ENCODE measurements around the gene LCE2C.
"Not testable (repeated sequence)": the region's sequence is repeated elsewhere in the genome, so short reads cannot be mapped to it uniquely, and the experiment has no call there.

The LCE2C gene

DNA sequence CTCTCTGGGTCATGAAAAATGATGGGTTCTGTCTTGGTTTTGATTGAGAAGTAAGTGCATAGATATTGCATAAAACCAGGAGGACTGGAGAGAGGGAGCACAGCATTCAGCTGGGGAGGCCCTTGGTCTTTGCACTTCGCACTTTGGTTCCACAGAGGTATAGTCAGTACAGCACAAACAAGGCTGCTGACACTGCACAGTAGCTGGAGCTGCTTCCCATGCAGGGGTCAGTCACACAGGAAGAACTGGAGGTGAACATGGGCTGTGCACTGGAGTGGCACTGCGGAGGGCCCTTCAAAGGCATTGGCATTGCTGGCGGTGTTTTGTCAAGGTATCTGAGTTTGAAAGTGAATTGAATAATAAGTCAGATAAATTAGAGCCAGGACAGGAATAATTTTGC lies 16.4 kb upstream of the LCE2C start:
- TF ChIP-seq EZH2 (IDR thresholded peaks at IDR 0.05; ENCODE audit: borderline replicate concordance, low read length): no peak
- TF ChIP-seq, protein P1, sequence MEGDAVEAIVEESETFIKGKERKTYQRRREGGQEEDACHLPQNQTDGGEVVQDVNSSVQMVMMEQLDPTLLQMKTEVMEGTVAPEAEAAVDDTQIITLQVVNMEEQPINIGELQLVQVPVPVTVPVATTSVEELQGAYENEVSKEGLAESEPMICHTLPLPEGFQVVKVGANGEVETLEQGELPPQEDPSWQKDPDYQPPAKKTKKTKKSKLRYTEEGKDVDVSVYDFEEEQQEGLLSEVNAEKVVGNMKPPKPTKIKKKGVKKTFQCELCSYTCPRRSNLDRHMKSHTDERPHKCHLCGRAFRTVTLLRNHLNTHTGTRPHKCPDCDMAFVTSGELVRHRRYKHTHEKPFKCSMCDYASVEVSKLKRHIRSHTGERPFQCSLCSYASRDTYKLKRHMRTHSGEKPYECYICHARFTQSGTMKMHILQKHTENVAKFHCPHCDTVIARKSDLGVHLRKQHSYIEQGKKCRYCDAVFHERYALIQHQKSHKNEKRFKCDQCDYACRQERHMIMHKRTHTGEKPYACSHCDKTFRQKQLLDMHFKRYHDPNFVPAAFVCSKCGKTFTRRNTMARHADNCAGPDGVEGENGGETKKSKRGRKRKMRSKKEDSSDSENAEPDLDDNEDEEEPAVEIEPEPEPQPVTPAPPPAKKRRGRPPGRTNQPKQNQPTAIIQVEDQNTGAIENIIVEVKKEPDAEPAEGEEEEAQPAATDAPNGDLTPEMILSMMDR (IDR thresholded peaks at IDR 0.05; ENCODE audit: low read length): no peak
- Histone ChIP-seq H3K79me2 (ENCODE audit: insufficient read depth, low read length) (no peaks in the 10 kb centered on the region), H3K27ac (ENCODE audit: low read depth, low read length, poor library complexity, severe bottlenecking) (no peak overlapping the region), H3K9me3 (ENCODE audit: low read length) (no peaks in the 10 kb centered on the region), H3K4me2 (ENCODE audit: low read length) (no peak overlapping the region), H3K4me3 (ENCODE audit: low read depth, low read length, poor library complexity, severe bottlenecking) (no peak overlapping the region), H3K27me3 (ENCODE audit: insufficient read depth, low read length) (no peaks in the 10 kb centered on the region), H3K36me3 (ENCODE audit: insufficient read depth, low read length) (no peaks in the 10 kb centered on the region), H3F3A (ENCODE audit: insufficient read depth, low read length) (no peaks in the 10 kb centered on the region), H2AFZ (ENCODE audit: low read length) (no peak overlapping the region), H3K9ac (ENCODE audit: low read length) (no peak overlapping the region), H3K9me2 (ENCODE audit: low read depth, low read length) (no peaks in the 10 kb centered on the region), H3K4me1 (ENCODE audit: insufficient read depth, low read length, severe bottlenecking) (no peaks in the 10 kb centered on the region), H4K20me1 (ENCODE audit: insufficient read depth, low read length) (no peaks in the 10 kb centered on the region)

DNA sequence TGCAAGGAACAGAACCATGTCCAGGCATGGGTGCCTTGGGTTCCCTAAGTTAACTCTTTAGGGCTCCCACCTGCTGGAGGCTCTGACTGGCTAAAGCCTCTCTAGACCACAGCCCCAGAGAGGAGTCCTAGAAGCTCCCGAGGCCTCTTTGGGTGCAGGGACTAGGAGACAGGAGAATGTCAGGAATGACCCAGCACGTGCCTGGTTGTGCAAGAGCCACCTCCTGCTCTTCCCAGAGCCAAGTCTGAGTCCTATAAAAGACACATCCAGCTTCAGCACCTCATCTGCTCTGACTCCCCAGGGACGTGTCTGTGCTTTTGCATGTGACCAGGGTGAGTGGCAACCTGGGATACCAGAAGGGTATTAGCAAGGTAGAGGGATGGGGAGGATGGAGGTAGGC lies 12.0 kb upstream of the LCE2C start, which contains the start of gene LCE2D:
Gene LCE2D (plus strand): TSS at position 283 of the 400 bp plus-strand sequence. CDS start 726 bp downstream, outside the sequence.
- no peaks in the 10 kb centered on the region for H3K9me3 ChIP-seq (ENCODE audit: low read length)
- H3K9me2 ChIP-seq (ENCODE audit: low read depth, low read length): no peaks in the 10 kb centered on the region
- H3F3A ChIP-seq (ENCODE audit: insufficient read depth, low read length): no peaks in the 10 kb centered on the region
- H3K4me3 ChIP-seq (ENCODE audit: low read depth, low read length, poor library complexity, severe bottlenecking): no peak within 1 kb of the TSS
- H3K27ac ChIP-seq (ENCODE audit: low read depth, low read length, poor library complexity, severe bottlenecking): no peak within 1 kb of the TSS
- H3K79me2 ChIP-seq (ENCODE audit: insufficient read depth, low read length): no peaks in the 10 kb centered on the region
- H3K9ac ChIP-seq (ENCODE audit: low read length): no peak within 1 kb of the TSS
- no peaks in the 10 kb centered on the region for H3K36me3 ChIP-seq (ENCODE audit: insufficient read depth, low read length)
- no peak within 1 kb of the TSS for H2AFZ ChIP-seq (ENCODE audit: low read length)
- H3K4me2 ChIP-seq (ENCODE audit: low read length): no peak within 1 kb of the TSS
- no peaks in the 10 kb centered on the region for H3K4me1 ChIP-seq (ENCODE audit: insufficient read depth, low read length, severe bottlenecking)
- no peaks in the 10 kb centered on the region for H3K27me3 ChIP-seq (ENCODE audit: insufficient read depth, low read length)
- H4K20me1 ChIP-seq (ENCODE audit: insufficient read depth, low read length): no peaks in the 10 kb centered on the region
- TF ChIP-seq, protein P1 (IDR thresholded peaks at IDR 0.05; ENCODE audit: low read length): no peak
- no peak for TF ChIP-seq EZH2 (IDR thresholded peaks at IDR 0.05; ENCODE audit: borderline replicate concordance, low read length)

DNA sequence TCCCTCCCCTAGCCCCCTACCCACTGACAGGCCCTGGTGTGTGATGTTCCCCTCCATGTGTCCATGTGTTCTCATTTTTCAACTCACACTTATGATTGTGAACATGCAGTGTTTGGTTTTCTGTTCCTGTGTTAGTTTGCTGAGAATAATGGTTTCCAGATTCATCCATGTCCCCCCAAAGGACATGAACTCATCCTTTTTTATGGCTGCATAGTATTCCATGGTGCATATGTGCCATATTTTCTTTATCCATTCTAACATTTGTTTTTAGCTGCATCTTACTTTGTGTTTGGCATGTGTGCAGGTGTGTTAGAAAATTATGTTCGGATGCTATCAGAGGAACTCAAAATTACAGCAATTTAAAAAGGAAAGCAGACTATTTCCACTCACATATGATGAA lies 8.9 kb upstream of the LCE2C start:
- H3K9me3 ChIP-seq (ENCODE audit: low read length); H3K4me2 ChIP-seq (ENCODE audit: low read length); H3K9me2 ChIP-seq (ENCODE audit: low read depth, low read length); H3K27me3 ChIP-seq (ENCODE audit: insufficient read depth, low read length); H3K27ac ChIP-seq (ENCODE audit: low read depth, low read length, poor library complexity, severe bottlenecking); H3K36me3 ChIP-seq (ENCODE audit: insufficient read depth, low read length); H3K9ac ChIP-seq (ENCODE audit: low read length); H3K4me3 ChIP-seq (ENCODE audit: low read depth, low read length, poor library complexity, severe bottlenecking); H3F3A ChIP-seq (ENCODE audit: insufficient read depth, low read length); H2AFZ ChIP-seq (ENCODE audit: low read length); H3K4me1 ChIP-seq (ENCODE audit: insufficient read depth, low read length, severe bottlenecking); H4K20me1 ChIP-seq (ENCODE audit: insufficient read depth, low read length); H3K79me2 ChIP-seq (ENCODE audit: insufficient read depth, low read length): not testable (repeated sequence)

GRCh38 chr1:152667648-152668047 lies 7.4 kb upstream of the LCE2C start:
- Histone ChIP-seq H3K4me1 (ENCODE audit: insufficient read depth, low read length, severe bottlenecking) (no peaks in the 10 kb centered on the region), H3F3A (ENCODE audit: insufficient read depth, low read length) (no peaks in the 10 kb centered on the region), H3K27ac (ENCODE audit: low read depth, low read length, poor library complexity, severe bottlenecking) (no peak overlapping the region), H2AFZ (ENCODE audit: low read length) (no peak overlapping the region), H3K9ac (ENCODE audit: low read length) (no peak overlapping the region), H3K36me3 (ENCODE audit: insufficient read depth, low read length) (no peaks in the 10 kb centered on the region), H3K9me2 (ENCODE audit: low read depth, low read length) (no peaks in the 10 kb centered on the region), H3K4me2 (ENCODE audit: low read length) (no peak overlapping the region), H3K9me3 (ENCODE audit: low read length) (no peaks in the 10 kb centered on the region), H3K4me3 (ENCODE audit: low read depth, low read length, poor library complexity, severe bottlenecking) (no peak overlapping the region), H3K79me2 (ENCODE audit: insufficient read depth, low read length) (no peaks in the 10 kb centered on the region), H4K20me1 (ENCODE audit: insufficient read depth, low read length) (no peaks in the 10 kb centered on the region), H3K27me3 (ENCODE audit: insufficient read depth, low read length) (no peaks in the 10 kb centered on the region)
- no peak for TF ChIP-seq EZH2 (IDR thresholded peaks at IDR 0.05; ENCODE audit: borderline replicate concordance, low read length)
- TF ChIP-seq, protein P1 (IDR thresholded peaks at IDR 0.05; ENCODE audit: low read length): no peak

Measured in OCI-LY1 (cell line).